ENCODE measurements around the gene NDST1.

- TF ChIP-seq, protein P1, sequence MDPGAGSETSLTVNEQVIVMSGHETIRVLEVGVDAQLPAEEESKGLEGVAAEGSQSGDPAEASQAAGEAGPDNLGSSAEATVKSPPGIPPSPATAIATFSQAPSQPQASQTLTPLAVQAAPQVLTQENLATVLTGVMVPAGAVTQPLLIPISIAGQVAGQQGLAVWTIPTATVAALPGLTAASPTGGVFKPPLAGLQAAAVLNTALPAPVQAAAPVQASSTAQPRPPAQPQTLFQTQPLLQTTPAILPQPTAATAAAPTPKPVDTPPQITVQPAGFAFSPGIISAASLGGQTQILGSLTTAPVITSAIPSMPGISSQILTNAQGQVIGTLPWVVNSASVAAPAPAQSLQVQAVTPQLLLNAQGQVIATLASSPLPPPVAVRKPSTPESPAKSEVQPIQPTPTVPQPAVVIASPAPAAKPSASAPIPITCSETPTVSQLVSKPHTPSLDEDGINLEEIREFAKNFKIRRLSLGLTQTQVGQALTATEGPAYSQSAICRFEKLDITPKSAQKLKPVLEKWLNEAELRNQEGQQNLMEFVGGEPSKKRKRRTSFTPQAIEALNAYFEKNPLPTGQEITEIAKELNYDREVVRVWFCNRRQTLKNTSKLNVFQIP (CRISPR knock-in tag; IDR thresholded peaks at IDR 0.05; ENCODE audit: borderline replicate concordance, low read depth) = no peak
- TF ChIP-seq ARNTL (CRISPR knock-in tag; IDR thresholded peaks at IDR 0.05; ENCODE audit: borderline replicate concordance, low read depth) = no peak
- no peak for TF ChIP-seq ZC3H10 (CRISPR knock-in tag; IDR thresholded peaks at IDR 0.05)
Observed at GRCh38 chr5:150550286-150550685, 42.4 kb downstream of the NDST1 start.

Data from SK-N-SH treated with all-trans-retinoic acid at 6 μM for 48 hours (cell line).